GM19025 (cell line): ENCODE results near the gene WDPCP.

Experiments used
- ATAC-seq: cut with Tn5 transposase; IDR thresholded peaks from one replicate; pipeline ENCODE4 v1.9.1; 2021; ENCODE audit warnings: mild to moderate bottlenecking, low read depth, moderate library complexity; ENCODE audit not compliant: unreplicated experiment

Gene WDPCP

GRCh38 chr2:63544017-63544627 is 44.2 kb downstream of the WDPCP start:
- ATAC-seq = no peak

- no peak for ATAC-seq
Measured at GRCh38 chr2:63539416-63540162, 48.7 kb downstream of the WDPCP start.

DNA sequence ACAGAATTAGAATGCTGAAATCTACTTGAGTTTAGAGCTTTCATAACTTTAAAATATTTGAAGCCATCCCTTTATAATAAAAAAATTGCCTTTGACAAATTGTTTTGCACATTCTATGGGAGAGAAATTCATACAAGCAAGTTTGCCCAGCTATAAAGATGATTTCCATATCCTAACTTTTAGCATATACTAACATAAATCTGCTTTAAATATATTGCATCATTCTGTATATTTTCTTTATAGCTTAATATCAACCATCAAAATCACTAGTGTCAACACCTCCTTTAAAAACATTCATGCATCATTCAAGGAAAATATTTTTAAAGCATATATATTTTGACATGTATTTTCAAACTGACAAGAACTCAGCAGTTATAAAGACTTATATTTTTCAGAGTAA is 49.9 kb downstream of the WDPCP start:
- no peak for ATAC-seq

DNA sequence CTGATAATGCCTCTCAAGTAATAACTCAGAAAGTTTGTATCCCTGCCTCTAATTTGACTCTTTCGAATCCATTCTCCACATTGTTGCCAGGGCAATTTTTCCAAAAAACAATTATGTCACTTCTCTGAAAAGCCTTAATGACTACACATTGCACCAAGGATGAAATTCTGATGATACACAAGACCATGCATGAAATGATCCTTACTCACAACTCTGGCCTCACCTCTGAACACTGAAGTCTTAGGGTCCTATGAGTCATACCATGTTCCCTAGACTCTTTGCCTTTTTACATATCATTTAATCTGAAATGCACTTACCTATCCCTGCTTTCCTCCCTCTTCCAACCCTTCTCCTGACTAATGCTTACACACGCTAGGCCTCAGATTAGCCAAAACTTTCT is 51.0 kb downstream of the WDPCP start:
- no peak for ATAC-seq

GRCh38 chr2:63530704-63531279 is 57.5 kb downstream of the WDPCP start:
- no peak for ATAC-seq

- ATAC-seq = no peak
Measured at GRCh38 chr2:63525905-63526304, 62.4 kb downstream of the WDPCP start.

DNA sequence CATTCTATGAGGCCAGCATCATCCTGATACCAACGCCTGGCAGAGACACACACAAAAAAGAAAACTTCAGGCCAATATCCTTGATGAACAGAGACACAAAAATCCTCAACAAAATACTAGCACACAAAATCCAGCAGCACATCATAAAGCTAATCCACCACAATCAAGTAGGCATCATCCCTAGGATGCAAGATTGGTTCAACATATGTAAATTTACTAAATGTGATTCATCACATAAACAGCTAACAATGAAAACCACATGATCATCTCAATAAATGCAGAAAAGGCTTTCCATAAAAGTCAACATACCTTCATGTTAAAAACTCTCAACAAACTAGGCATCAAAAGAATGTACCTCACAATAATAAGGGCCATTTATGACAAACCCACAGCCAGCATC is 65.3 kb downstream of the WDPCP start:
- ATAC-seq = no peak

DNA sequence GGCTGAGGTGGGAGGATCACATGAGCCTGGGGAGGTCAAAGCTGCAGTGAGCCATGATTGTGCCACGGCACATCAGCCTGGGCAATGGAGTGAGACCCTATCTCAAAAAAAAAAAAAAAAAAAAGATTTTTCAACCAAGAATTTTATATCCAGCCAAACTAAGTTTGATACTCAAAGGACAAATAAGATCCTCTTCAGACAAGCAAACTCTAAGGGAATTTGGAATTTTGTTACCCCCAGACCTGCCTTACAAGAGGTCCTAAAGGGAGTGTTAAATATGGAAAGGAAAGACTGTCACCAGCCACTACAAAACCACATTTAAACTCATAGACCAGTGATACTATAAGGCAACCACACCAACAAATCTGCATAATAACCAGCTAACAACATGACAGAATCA is 67.5 kb downstream of the WDPCP start:
- ATAC-seq = no peak

DNA sequence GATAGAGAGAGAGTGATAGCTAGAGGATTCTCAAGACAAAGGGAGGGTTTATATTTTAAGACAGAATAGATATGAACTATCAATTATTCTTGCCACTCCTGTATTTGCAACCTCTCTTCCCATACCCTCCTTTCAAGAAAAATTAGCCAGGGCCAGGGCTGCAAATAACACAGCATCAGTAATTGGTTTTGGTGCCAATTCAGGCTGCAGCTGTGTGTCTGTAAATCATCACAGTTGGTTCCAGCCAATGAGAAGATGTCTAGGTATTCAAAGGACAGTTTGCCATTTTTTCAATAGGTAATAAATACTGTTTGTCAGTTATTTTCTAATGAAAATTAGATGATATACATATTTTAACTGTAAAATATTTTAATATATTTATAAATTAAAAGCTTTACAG is 73.5 kb downstream of the WDPCP start:
- ATAC-seq = no peak

DNA sequence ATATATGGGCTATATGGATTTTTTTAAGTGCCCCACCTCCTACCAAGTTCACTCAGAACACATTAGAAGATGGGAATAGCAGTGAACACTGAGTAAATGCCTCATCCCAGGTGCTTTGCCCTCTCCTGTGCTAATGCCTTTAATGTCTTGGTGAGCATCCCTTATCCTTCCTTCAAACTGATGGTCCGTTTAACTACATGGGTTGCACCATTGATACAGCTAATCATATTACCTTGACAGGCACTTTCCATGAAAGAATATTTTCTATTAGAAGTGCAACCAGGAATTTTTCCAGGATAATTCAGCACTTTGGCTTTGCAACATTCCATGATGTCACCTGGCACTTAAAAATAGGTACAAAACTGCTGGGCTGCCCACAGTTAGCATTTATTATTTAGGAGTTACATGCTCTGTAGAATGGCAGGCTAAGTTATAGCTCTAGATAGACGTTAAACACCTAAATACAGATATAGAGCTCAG is 74.0 kb downstream of the WDPCP start:
- no peak for ATAC-seq

DNA sequence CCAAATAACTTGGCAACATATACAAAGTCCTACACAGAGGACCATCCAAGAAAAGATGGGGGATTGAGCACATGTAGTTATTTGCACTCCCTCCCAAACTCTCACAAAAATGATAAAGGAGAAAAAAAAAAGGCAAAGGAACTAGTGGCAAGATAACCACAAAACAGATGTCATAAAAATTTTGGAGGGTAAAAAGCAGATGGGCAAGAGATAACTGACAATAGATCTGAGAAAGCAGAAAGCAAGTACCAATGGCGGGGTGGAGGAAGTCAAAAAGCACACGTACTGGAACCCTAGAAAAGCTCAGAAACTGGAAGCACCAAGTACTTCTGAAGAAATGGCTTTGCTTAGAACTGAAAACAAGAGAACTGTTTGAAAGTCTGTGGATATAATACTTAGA is 82.0 kb downstream of the WDPCP start:
- no peak for ATAC-seq

- ATAC-seq = no peak
Measured at GRCh38 chr2:63503818-63504217, 84.5 kb downstream of the WDPCP start.

GRCh38 chr2:63500398-63500797 is 87.9 kb downstream of the WDPCP start:
- no peak for ATAC-seq

GRCh38 chr2:63497576-63497975 is 90.7 kb downstream of the WDPCP start:
- ATAC-seq = no peak

DNA sequence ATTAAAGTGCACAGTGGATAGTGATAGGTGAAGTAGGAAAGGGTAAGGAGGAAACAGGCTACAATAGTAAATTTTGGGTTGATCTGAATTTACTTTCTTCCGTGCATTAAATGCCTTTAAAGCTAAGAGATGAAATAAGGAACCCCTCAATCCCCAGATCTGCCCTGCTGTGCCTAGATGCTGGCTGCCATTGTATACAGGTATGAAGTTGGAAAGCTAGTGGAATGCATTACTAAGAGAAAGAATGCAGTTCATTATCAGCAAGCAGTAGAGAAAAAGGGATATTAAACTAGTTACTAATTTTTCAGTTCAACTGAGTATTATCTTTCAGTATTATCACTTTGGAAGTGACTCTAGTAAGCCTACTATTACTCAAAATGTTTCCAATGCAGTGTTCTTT is 93.3 kb downstream of the WDPCP start:
- no peak for ATAC-seq

DNA sequence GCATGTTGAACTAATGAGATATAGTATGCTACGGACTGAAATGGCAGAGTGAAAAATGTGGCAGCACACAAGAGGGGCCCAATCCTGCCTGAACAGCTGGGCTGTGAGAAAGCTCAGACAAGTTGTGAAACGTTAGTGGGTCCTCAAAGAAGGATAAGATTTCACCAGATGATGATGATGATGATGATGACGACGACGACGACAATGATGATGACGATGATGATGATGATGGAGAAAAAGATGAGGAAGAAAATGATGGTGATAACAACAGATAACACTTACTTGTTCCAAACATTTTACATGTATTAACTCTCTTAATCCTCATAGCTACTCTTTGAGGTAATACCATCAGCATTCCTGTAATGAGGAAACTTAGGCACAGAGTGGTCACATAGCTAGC is 94.2 kb downstream of the WDPCP start:
- ATAC-seq = no peak

DNA sequence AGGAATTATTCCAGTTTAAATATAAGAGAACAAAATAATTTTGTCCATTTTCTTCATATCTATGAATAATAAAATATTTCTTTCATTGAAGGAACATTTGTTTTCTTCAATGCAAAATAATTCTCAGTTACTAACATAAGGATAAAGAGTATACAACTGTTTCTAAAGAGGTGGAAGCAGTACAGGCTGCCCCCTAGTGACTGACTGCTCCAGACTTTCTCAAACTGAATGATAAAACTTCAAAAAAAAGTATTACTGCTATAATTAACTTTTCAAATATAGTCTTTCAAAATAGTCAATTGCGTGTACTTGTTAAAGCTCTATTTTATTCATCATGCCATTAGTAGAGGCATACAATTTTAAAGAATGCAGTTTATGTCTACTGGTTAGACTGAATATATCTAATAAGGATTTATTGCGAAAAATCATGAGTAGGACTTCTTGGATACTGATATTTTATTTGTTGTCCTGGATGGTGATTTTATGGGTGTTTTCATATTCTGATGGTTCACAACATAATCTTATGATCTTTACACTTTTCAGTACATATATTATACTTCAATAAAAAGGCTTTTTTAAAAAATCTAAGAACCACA is 100.1 kb downstream of the WDPCP start:
- ATAC-seq = no peak

DNA sequence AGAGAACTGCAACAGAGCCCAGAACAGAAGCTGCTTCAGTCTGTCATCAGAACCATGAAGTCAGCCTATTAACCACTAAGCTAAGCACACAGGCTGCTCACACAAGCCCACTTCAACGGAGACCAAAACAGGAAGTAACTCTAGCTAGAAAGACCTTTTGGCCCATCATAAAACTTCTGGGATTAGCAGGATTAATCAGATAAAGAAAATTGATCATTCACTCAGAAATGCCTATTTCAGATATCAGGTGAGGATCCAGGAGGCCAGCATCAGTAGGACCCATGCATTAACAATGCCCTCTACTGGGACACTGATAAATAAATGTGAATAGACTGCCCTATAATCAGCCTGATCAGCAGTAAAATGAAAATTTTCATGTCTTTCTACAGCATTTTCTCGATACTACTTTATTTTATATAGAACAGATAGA is 101.4 kb downstream of the WDPCP start:
- no peak for ATAC-seq

GRCh38 chr2:63484901-63485300 is 103.4 kb downstream of the WDPCP start:
- ATAC-seq = no peak

- ATAC-seq = no peak
Measured at GRCh38 chr2:63484481-63484880, 103.8 kb downstream of the WDPCP start.

- no peak for ATAC-seq
Measured at GRCh38 chr2:63477686-63478085, 110.6 kb downstream of the WDPCP start.
